ENCODE measurements around the gene CD68. TPM values are rescaled to one million over a fixed set of nuclear protein-coding genes. Genes with fewer than 3 reads are reported as not detected.

CD68 gene
- total and polyA plus RNA-seq, 12 donors: 19.4 to 207 (median 145) TPM

DNA sequence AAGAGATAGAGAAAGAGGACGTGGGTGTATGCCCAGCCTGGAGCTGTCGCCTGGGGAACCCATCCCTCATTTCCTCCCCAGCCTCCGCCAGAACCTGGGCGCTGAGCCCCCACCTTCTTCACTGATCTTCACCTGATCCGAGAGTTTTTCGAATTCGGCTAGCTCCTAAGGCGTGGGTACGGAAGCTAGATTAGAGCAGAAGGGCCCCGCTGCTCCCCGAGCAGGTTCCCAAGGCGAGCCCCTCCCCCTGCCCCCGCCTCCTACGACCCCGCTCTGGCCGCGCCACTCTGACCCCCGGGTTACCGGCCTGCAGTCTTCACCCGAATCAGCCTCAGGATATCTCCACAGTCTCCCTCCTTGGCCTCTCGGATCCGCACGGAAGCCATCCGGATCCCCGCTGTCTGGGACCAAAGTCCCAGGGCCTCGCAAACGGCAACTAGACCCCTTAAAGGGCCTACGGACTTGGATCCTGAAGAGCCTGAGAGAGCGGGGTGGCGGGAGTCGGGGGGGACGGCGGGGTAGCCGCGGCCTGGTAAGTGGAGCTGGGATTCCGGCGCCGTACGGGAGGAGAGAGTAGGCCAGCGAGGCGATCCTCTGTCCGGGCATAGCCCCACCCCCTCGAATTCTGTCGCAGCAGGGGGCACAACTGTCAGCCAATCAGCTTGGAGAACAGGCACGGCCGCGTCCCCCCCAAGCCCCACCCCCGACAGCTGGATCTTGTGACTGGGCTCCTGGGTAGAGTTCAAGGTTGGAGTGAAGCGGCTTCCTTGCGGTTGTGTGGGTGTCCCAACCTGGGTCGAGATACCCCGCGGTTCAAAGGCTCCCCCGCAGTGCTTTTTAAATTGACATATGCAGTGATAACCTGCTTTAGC is 48.0 kb downstream of the CD68 start, which contains the start of gene SAT2:
TSS of gene SAT2 (minus strand) at position 572 of the 872 bp plus-strand sequence. CDS start at position 386, 186 bp downstream.
- intact Hi-C loops (cut with DNase I): no loop called here
- Histone ChIP-seq H3K36me3 (replicated peaks in 1 of 2) (no peaks in the 10 kb centered on the region), H3K27ac (peak within 1 kb of the TSS; percentile 88 to 99 (median 96)), H3K4me3 (peak within 1 kb of the TSS; percentile 37 to 99 (median 94)), H3K27me3 (no peaks in the 10 kb centered on the region), H3K9me3 (replicated peaks in 1 of 3) (no peaks in the 10 kb centered on the region), H3K4me1 (replicated peaks in 1 of 2) (peaks cover 17% of the 10 kb centered on the region in 2 donors)
- no peak for TF ChIP-seq CTCF (IDR thresholded peaks at IDR 0.05)
- peak; percentile 50 to 86 for TF ChIP-seq POLR2A (IDR thresholded peaks at IDR 0.05)
- DNase-seq: peak; percentile 95 to 98 (median 98)
- WGBS, 4 donors: 0 to 1% (median 0%) methylated on average over 11 to 54 of the region's 54 CpGs

GRCh38 chr17:7629939-7630571 is 50.6 kb downstream of the CD68 start, which contains the start of gene SHBG:
SHBG (plus strand) TSS chr17:7630135; CDS start chr17:7630173, 38 bp downstream.
- H3K27me3 ChIP-seq: no peaks in the 10 kb centered on the region
- no peak for TF ChIP-seq POLR2A (IDR thresholded peaks at IDR 0.05)
- TF ChIP-seq CTCF (IDR thresholded peaks at IDR 0.05): no peak
- no peak within 1 kb of the TSS for H3K4me3 ChIP-seq
- peaks cover 17% of the 10 kb centered on the region in 2 donors for H3K4me1 ChIP-seq (replicated peaks in 1 of 2)
- no peak for DNase-seq
- intact Hi-C loops (cut with DNase I): loop anchor here (5.0 to 10.0 kb wide), 3 partner anchors 55 to 155 kb away; partner anchors contain the start of genes TP53 (in 2 of the 2) and WRAP53 (in 2 of the 2)
- 73 to 82% (median 75%) methylated on average over 12 to 13 of the region's 13 CpGs for WGBS, 4 donors
- no peaks in the 10 kb centered on the region for H3K36me3 ChIP-seq (replicated peaks in 1 of 2)
- H3K9me3 ChIP-seq (replicated peaks in 1 of 3): no peaks in the 10 kb centered on the region
- no peak within 1 kb of the TSS for H3K27ac ChIP-seq

Small RNA genes lying within 50 kb of the gene (small RNA-seq; reads per million reads assigned to genes)
- gene CD68 (0 reads per million in 2 donors), gene RF00019 (0 reads per million in 2 donors), gene SNORA48 (0 reads per million in 2 donors), gene SNORD10 (0 reads per million in 2 donors)

Other genes starting within 250 kb of the CD68 start
- 10 to 100 TPM in 4 of 9 donors, 1 to 10 TPM in 5; 2.9 to 54.7 (median 9.7) TPM for gene ACAP1, start 243.1 kb upstream of the CD68 start, total RNA-seq
- 10 to 100 TPM in 2 of 3 donors, 1 to 10 TPM in 1; 2.1 to 54.1 (median 21.9) TPM for gene ACAP1, start 243.1 kb upstream of the CD68 start, polyA plus RNA-seq
- gene KCTD11, start 227.5 kb upstream of the CD68 start, total RNA-seq: 10 to 100 TPM in 6 of 9 donors, 1 to 10 TPM in 3; 6.8 to 13.8 (median 11.5) TPM
- 1 to 10 TPM; 5.2 to 10.0 (median 7.1) TPM for gene KCTD11, start 227.5 kb upstream of the CD68 start, polyA plus RNA-seq
- not detected for gene TMEM95, start 224.5 kb upstream of the CD68 start, total RNA-seq
- gene TMEM95, start 224.5 kb upstream of the CD68 start, polyA plus RNA-seq: not detected
- gene TNK1, start 198.5 kb upstream of the CD68 start, total RNA-seq: 1 to 10 TPM in 7 of 9 donors, under 1 TPM in 2; 0.06 to 8.7 (median 2.1) TPM
- 1 to 10 TPM in 2 of 3 donors, under 1 TPM in 1; 0.13 to 3.9 (median 1.6) TPM for gene TNK1, start 198.5 kb upstream of the CD68 start, polyA plus RNA-seq
- gene PLSCR3, start 185.1 kb upstream of the CD68 start, total RNA-seq: 10 to 100 TPM in 8 of 9 donors, 1 to 10 TPM in 1; 7.7 to 34.5 (median 27.0) TPM
- 10 to 100 TPM; 13.2 to 42.5 (median 32.9) TPM for gene PLSCR3, start 185.1 kb upstream of the CD68 start, polyA plus RNA-seq
- gene TMEM256, start 175.5 kb upstream of the CD68 start, total RNA-seq: 100 to 1,000 TPM in 3 of 9 donors, 10 to 100 TPM in 6; 52.9 to 205 (median 92.4) TPM
- 100 to 1,000 TPM in 2 of 3 donors, 10 to 100 TPM in 1; 48.5 to 334 (median 254) TPM for gene TMEM256, start 175.5 kb upstream of the CD68 start, polyA plus RNA-seq
- gene NLGN2, start 171.8 kb upstream of the CD68 start, total RNA-seq: 10 to 100 TPM in 6 of 9 donors, 1 to 10 TPM in 3; 2.8 to 34.8 (median 14.4) TPM
- 10 to 100 TPM in 2 of 3 donors, 1 to 10 TPM in 1; 7.7 to 44.6 (median 28.1) TPM for gene NLGN2, start 171.8 kb upstream of the CD68 start, polyA plus RNA-seq
- not detected for gene SPEM1, start 159.3 kb upstream of the CD68 start, total RNA-seq
- not detected for gene SPEM1, start 159.3 kb upstream of the CD68 start, polyA plus RNA-seq
- gene SPEM2, start 154.0 kb upstream of the CD68 start, total RNA-seq: not detected
- not detected for gene SPEM2, start 154.0 kb upstream of the CD68 start, polyA plus RNA-seq
- not detected for gene SPEM3, start 150.8 kb upstream of the CD68 start, total RNA-seq
- not detected for gene SPEM3, start 150.8 kb upstream of the CD68 start, polyA plus RNA-seq
- 10 to 100 TPM in 4 of 9 donors, 1 to 10 TPM in 5; 5.7 to 26.6 (median 8.8) TPM for gene TMEM102, start 144.2 kb upstream of the CD68 start, total RNA-seq
- gene TMEM102, start 144.2 kb upstream of the CD68 start, polyA plus RNA-seq: 1 to 10 TPM; 2.1 to 8.7 (median 6.6) TPM
- gene FGF11, start 140.1 kb upstream of the CD68 start, total RNA-seq: 10 to 100 TPM; 12.1 to 76.7 (median 23.4) TPM
- gene FGF11, start 140.1 kb upstream of the CD68 start, polyA plus RNA-seq: 10 to 100 TPM; 10.2 to 33.2 (median 19.2) TPM
- gene CHRNB1, start 134.6 kb upstream of the CD68 start, total RNA-seq: 10 to 100 TPM; 18.7 to 56.3 (median 37.9) TPM
- gene CHRNB1, start 134.6 kb upstream of the CD68 start, polyA plus RNA-seq: 10 to 100 TPM; 32.2 to 40.8 (median 32.9) TPM
- 100 to 1,000 TPM in 1 of 9 donors, 10 to 100 TPM in 8; 16.6 to 111 (median 75.3) TPM for gene ZBTB4, start 100.0 kb upstream of the CD68 start, total RNA-seq
- gene ZBTB4, start 100.0 kb upstream of the CD68 start, polyA plus RNA-seq: 10 to 100 TPM; 30.0 to 59.6 (median 54.6) TPM
- not detected for gene SLC35G6, start 98.2 kb upstream of the CD68 start, total RNA-seq
- under 1 TPM in 1 of 3 donors, not detected in 2; 0.24 TPM for gene SLC35G6, start 98.2 kb upstream of the CD68 start, polyA plus RNA-seq
- 100 to 1,000 TPM in 5 of 9 donors, 10 to 100 TPM in 4; 34.9 to 172 (median 117) TPM for gene POLR2A, start 95.3 kb upstream of the CD68 start, total RNA-seq
- gene POLR2A, start 95.3 kb upstream of the CD68 start, polyA plus RNA-seq: 10 to 100 TPM; 19.3 to 80.4 (median 58.7) TPM
- 100 to 1,000 TPM in 2 of 9 donors, 10 to 100 TPM in 6, 1 to 10 TPM in 1; 3.3 to 134 (median 52.8) TPM for gene TNFSF12, start 30.6 kb upstream of the CD68 start, total RNA-seq
- 10 to 100 TPM; 18.8 to 70.8 (median 65.6) TPM for gene TNFSF12, start 30.6 kb upstream of the CD68 start, polyA plus RNA-seq
- gene TNFSF13, start 20.9 kb upstream of the CD68 start, total RNA-seq: 10 to 100 TPM in 8 of 9 donors, under 1 TPM in 1; 1.00 to 75.2 (median 43.7) TPM
- 10 to 100 TPM; 19.4 to 39.1 (median 25.2) TPM for gene TNFSF13, start 20.9 kb upstream of the CD68 start, polyA plus RNA-seq
- 10 to 100 TPM; 28.4 to 55.3 (median 44.2) TPM for gene SENP3, start 17.7 kb upstream of the CD68 start, total RNA-seq
- 10 to 100 TPM; 29.0 to 72.4 (median 38.4) TPM for gene SENP3, start 17.7 kb upstream of the CD68 start, polyA plus RNA-seq
- 100 to 1,000 TPM in 6 of 9 donors, 10 to 100 TPM in 3; 65.9 to 267 (median 124) TPM for gene MPDU1, start 4.2 kb downstream of the CD68 start, total RNA-seq
- gene MPDU1, start 4.2 kb downstream of the CD68 start, polyA plus RNA-seq: 100 to 1,000 TPM in 1 of 3 donors, 10 to 100 TPM in 2; 70.1 to 200 (median 81.6) TPM
- 1 to 10 TPM in 1 of 9 donors, under 1 TPM in 6, not detected in 2; 0.42 to 2.0 (median 0.92) TPM for gene SOX15, start 10.5 kb downstream of the CD68 start, total RNA-seq
- 1 to 10 TPM in 2 of 3 donors, under 1 TPM in 1; 0.29 to 2.4 (median 1.9) TPM for gene SOX15, start 10.5 kb downstream of the CD68 start, polyA plus RNA-seq
- gene FXR2, start 35.3 kb downstream of the CD68 start, total RNA-seq: 10 to 100 TPM; 35.6 to 68.6 (median 45.5) TPM
- gene FXR2, start 35.3 kb downstream of the CD68 start, polyA plus RNA-seq: 10 to 100 TPM; 42.2 to 73.1 (median 42.4) TPM
- gene SAT2, start 48.2 kb downstream of the CD68 start, total RNA-seq: 100 to 1,000 TPM; 165 to 403 (median 233) TPM
- 100 to 1,000 TPM; 190 to 700 (median 511) TPM for gene SAT2, start 48.2 kb downstream of the CD68 start, polyA plus RNA-seq
- gene SHBG, start 50.5 kb downstream of the CD68 start, total RNA-seq: 1 to 10 TPM in 8 of 9 donors, under 1 TPM in 1; 0.30 to 2.9 (median 1.9) TPM
- 1 to 10 TPM; 1.2 to 3.8 (median 2.0) TPM for gene SHBG, start 50.5 kb downstream of the CD68 start, polyA plus RNA-seq
- 10 to 100 TPM in 5 of 9 donors, 1 to 10 TPM in 4; 1.2 to 32.6 (median 14.5) TPM for gene ATP1B2, start 71.3 kb downstream of the CD68 start, total RNA-seq
- gene ATP1B2, start 71.3 kb downstream of the CD68 start, polyA plus RNA-seq: 1 to 10 TPM; 7.9 to 9.2 (median 8.5) TPM
- gene TP53, start 107.9 kb downstream of the CD68 start, total RNA-seq: 10 to 100 TPM in 8 of 9 donors, 1 to 10 TPM in 1; 9.7 to 85.9 (median 28.3) TPM
- 10 to 100 TPM; 13.4 to 19.9 (median 17.4) TPM for gene TP53, start 107.9 kb downstream of the CD68 start, polyA plus RNA-seq
- 10 to 100 TPM in 1 of 9 donors, 1 to 10 TPM in 8; 3.4 to 15.3 (median 6.7) TPM for gene WRAP53, start 108.8 kb downstream of the CD68 start, total RNA-seq
- 10 to 100 TPM in 2 of 3 donors, 1 to 10 TPM in 1; 4.5 to 31.0 (median 21.1) TPM for gene WRAP53, start 108.8 kb downstream of the CD68 start, polyA plus RNA-seq
- gene EFNB3, start 125.6 kb downstream of the CD68 start, total RNA-seq: 1 to 10 TPM in 5 of 9 donors, under 1 TPM in 3, not detected in 1; 0.26 to 1.5 (median 1.1) TPM
- 1 to 10 TPM in 2 of 3 donors, under 1 TPM in 1; 0.61 to 4.3 (median 1.2) TPM for gene EFNB3, start 125.6 kb downstream of the CD68 start, polyA plus RNA-seq
- under 1 TPM; 0.04 to 0.26 (median 0.11) TPM for gene DNAH2, start 138.1 kb downstream of the CD68 start, total RNA-seq
- under 1 TPM; 0.02 to 0.08 (median 0.07) TPM for gene DNAH2, start 138.1 kb downstream of the CD68 start, polyA plus RNA-seq